SK-N-SH (cell line): ENCODE data around the gene HTRA3. TPM values are rescaled to one million over a fixed set of nuclear protein-coding genes. Genes with fewer than 3 reads are reported as not detected.

ENCODE experiments used
- CTCF ChIA-PET: fragments of 300-600, 350-600 bp; formaldehyde crosslinking; extraction: SDS; loops from one replicate; lab custom pipeline; 2021; lab: Yijun Ruan, JAX
- POLR2A ChIA-PET: fragments of 350-600 bp; sonication (Branson Sonifier 250); formaldehyde crosslinking; extraction: SDS; loops from one replicate; lab custom pipeline; 2020; ENCODE audit warnings: antibody characterized with exemption, inconsistent platforms; lab: Yijun Ruan, JAX
- DNase-seq: peaks from one replicate; pipeline ENCODE4 v3.0.0; 2012
- H2AFZ ChIP-seq: fragments of 200-600 bp; sonication (generic); 2 replicates; pipeline ENCODE4 v1.8.1; 2016; ENCODE audit warnings: antibody characterized with exemption, mild to moderate bottlenecking, low read depth
- H3F3A ChIP-seq: fragments of 200-600 bp; sonication (generic); replicated peaks from 2 replicates; pipeline ENCODE3; 2016; ENCODE audit warnings: antibody characterized with exemption, mild to moderate bottlenecking; ENCODE audit not compliant: insufficient read depth
- H3K27ac ChIP-seq, 2 experiments: fragments of 200-500 bp in 1 of 2; fragments of 200-600 bp in 1 of 2; sonication (Bioruptor generic) in 1 of 2; sonication (generic), shearing (Covaris generic) in 1 of 2; 2 replicates each; pipeline versions ENCODE4 v1.5.1 to v1.6.1; 2014 to 2016; ENCODE audit warnings: low read depth in 2 of 2, inconsistent platforms in 1 of 2, low read length in 1 of 2, mild to moderate bottlenecking in 1 of 2, mixed read lengths in 1 of 2
- H3K27me3 ChIP-seq: fragments of 200-600 bp; sonication (generic), shearing (Covaris generic); 2 replicates; pipeline ENCODE4 v1.6.1; 2016; ENCODE audit warnings: mixed run types; ENCODE audit not compliant: insufficient read depth
- H3K36me3 ChIP-seq, 2 experiments: fragments of 200-500 bp in 1 of 2; fragments of 200-600 bp in 1 of 2; sonication (Bioruptor generic) in 1 of 2; sonication (generic) in 1 of 2; replicated peaks in 1 of 2; 2 replicates each; pipeline versions ENCODE3 to v1.5.1; 2014 to 2016; ENCODE audit warnings: low read length in 1 of 2, mild to moderate bottlenecking in 1 of 2; ENCODE audit not compliant: insufficient read depth in 2 of 2, control insufficient read depth in 1 of 2
- H3K4me1 ChIP-seq, 2 experiments: fragments of 200-500 bp in 1 of 2; fragments of 200-600 bp in 1 of 2; sonication (Bioruptor generic) in 1 of 2; sonication (generic), shearing (Covaris generic) in 1 of 2; 2 replicates each; pipeline versions ENCODE4 v1.5.1 to v1.6.1; 2014 to 2016; ENCODE audit warnings: low read depth in 1 of 2, low read length in 1 of 2, mixed run types in 1 of 2; ENCODE audit not compliant: insufficient read depth in 2 of 2, control insufficient read depth in 1 of 2
- H3K4me2 ChIP-seq: fragments of 200-600 bp; sonication (generic), shearing (Covaris generic); 2 replicates; pipeline ENCODE4 v1.6.1; 2017; ENCODE audit warnings: mixed run types
- H3K4me3 ChIP-seq, 2 experiments: fragments of 200-500 bp in 1 of 2; fragments of 200-600 bp in 1 of 2; sonication (Bioruptor generic) in 1 of 2; sonication (generic), shearing (Covaris generic) in 1 of 2; 2 replicates each; pipeline versions ENCODE4 v1.5.1 to v1.8.1; 2014 to 2016; ENCODE audit warnings: low read depth in 2 of 2, inconsistent platforms in 1 of 2, low read length in 1 of 2, mild to moderate bottlenecking in 1 of 2, mixed read lengths in 1 of 2, moderate library complexity in 1 of 2
- H3K79me2 ChIP-seq: fragments of 200-600 bp; sonication (generic); 2 replicates; pipeline ENCODE4 v1.8.1; 2017; ENCODE audit warnings: mild to moderate bottlenecking; ENCODE audit not compliant: insufficient read depth
- H3K9ac ChIP-seq: fragments of 200-600 bp; sonication (generic); 2 replicates; pipeline ENCODE4 v1.6.1; 2017; ENCODE audit warnings: mixed run types
- H3K9me2 ChIP-seq: fragments of 200-600 bp; sonication (generic); 2 replicates; pipeline ENCODE4 v1.6.1; 2017; ENCODE audit warnings: mixed run types
- H3K9me3 ChIP-seq: fragments of 200-600 bp; sonication (generic); 2 replicates; pipeline ENCODE4 v1.6.1; 2017; ENCODE audit warnings: mixed run types, mild to moderate bottlenecking, moderate library complexity
- H4K20me1 ChIP-seq: fragments of 200-600 bp; sonication (generic); 2 replicates; pipeline ENCODE4 v1.6.1; 2017; ENCODE audit warnings: mild to moderate bottlenecking, mixed run types; ENCODE audit not compliant: insufficient read depth
- CHD2 ChIP-seq: fragments of 150-350 bp; IDR thresholded peaks from 2 replicates; pipeline ENCODE4 v1.6.1; 2018; ENCODE audit warnings: low read length; ENCODE audit not compliant: partially characterized antibody
- EP300 ChIP-seq, 2 experiments: IDR thresholded peaks; 2 replicates each; pipeline versions ENCODE4 v1.4.0 to v1.6.1; 2012; ENCODE audit warnings: borderline replicate concordance in 1 of 2, low read depth in 1 of 2, low read length in 1 of 2
- EZH2phosphoT487 ChIP-seq: fragments of 200-600 bp; sonication (generic); IDR thresholded peaks from 2 replicates; pipeline ENCODE4 v1.6.1; 2017; ENCODE audit warnings: low read depth, mixed run types, mild to moderate bottlenecking, antibody characterized with exemption, moderate library complexity, borderline replicate concordance
- FOXJ3 ChIP-seq: sonication (generic); formaldehyde crosslinking; IDR thresholded peaks from 2 replicates; pipeline ENCODE4 v1.5.1; 2020; ENCODE audit warnings: mild to moderate bottlenecking, missing genetic modification reagents
- MXI1 ChIP-seq: IDR thresholded peaks from 2 replicates; pipeline ENCODE4 v1.6.1; 2012; ENCODE audit warnings: mild to moderate bottlenecking, low read depth, low read length, improper control_type of control experiment
- NFIC ChIP-seq: IDR thresholded peaks from 2 replicates; pipeline ENCODE4 v1.4.0; 2012; ENCODE audit warnings: borderline replicate concordance
- POLR2AphosphoS5 ChIP-seq: IDR thresholded peaks from 2 replicates; pipeline ENCODE4 v1.6.1; 2012; ENCODE audit warnings: low read depth, low read length
- RXRA ChIP-seq: IDR thresholded peaks from 2 replicates; pipeline ENCODE4 v1.4.0; 2012; ENCODE audit warnings: low read depth, mild to moderate bottlenecking, borderline replicate concordance
- TAF1 ChIP-seq: IDR thresholded peaks from 2 replicates; pipeline ENCODE4 v1.6.1; 2012; ENCODE audit warnings: low read depth, mild to moderate bottlenecking, low read length, moderate library complexity, borderline replicate concordance
- TEAD4 ChIP-seq: IDR thresholded peaks from 2 replicates; pipeline ENCODE4 v1.4.0; 2012; ENCODE audit warnings: mild to moderate bottlenecking, borderline replicate concordance; ENCODE audit not compliant: insufficient read depth
- YY1 ChIP-seq: IDR thresholded peaks from 2 replicates; pipeline ENCODE4 v1.4.0; 2012; ENCODE audit warnings: low read depth, mild to moderate bottlenecking
- WGBS: methylation state at CpG from one replicate; pipeline ENCODE4 v1.1.6; 2017; ENCODE audit warnings: low lambda C conversion rate; 5-methylcytosine and 5-hydroxymethylcytosine counted together
- polyA plus RNA-seq, 3 experiments: library from polyadenylated mRNA; depleted of rRNA; stranded (reverse); fragments of >200 nt; gene quantifications; 2 replicates each; pipeline ENCODE4 v1.2.3, GENCODE V29; 2012
- TF ChIP-seq, protein P1 (sequence below): fragments of 150-350 bp; IDR thresholded peaks from 2 replicates; pipeline ENCODE4 v1.6.1; 2017; ENCODE audit warnings: antibody characterized with exemption, low read length, low read depth, borderline replicate concordance
- TF ChIP-seq, protein P2 (sequence below): IDR thresholded peaks from 2 replicates; pipeline ENCODE4; 2012
- TF ChIP-seq, protein P3 (sequence below): fragments of 150-350 bp; IDR thresholded peaks from 2 replicates; pipeline ENCODE4 v1.6.1; 2016; ENCODE audit warnings: mild to moderate bottlenecking, low read depth, low read length

HTRA3 gene
- polyA plus RNA-seq, 1 of the 3 experiments (the other 2 are of a cell fraction), result 0.05 TPM

DNA sequence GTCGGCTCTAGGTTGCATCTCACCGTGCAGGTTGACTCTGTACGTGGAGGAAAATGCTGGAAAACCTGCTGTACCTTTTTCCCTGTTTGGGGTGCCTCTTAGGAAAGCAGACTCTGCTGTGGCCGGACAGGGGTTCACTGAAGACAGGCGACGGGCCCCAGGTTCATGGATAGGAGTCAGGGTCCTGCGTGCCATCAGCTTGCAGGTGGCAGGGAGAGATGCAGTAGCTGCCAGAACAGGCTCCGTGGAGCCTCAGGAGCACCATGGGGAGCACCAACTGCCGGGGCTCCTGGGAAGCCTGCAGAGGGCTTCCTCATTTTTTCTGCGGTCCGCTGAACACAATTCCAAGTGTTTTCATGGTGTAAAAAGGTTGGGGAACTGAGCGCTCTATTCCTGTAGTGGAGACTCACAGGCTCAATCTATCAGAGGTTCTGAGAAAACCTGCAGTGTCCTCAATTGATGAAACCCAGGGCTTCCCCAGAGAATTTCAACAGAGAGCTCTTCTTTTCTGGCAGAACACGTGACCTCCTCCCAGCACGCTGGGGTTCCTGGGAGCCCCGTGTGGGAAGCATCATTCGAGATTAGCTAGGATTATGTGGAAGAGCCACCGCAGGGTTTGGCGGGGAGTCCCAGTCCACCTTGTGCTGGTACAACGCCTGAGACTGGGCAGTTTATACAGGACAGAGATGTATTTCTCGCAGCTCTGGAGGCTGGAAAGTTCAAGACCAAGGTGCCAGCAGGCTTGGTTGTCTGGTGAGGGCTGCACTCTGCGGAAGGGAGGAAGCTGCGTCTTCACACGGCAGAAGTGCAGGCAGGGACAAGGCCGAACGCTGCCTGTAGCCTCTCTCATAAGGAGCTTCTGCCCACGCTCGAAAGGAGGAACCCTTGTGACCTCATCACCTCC is 1.6 kb downstream of the HTRA3 start:
- Histone ChIP-seq H2AFZ (no peak overlapping the region), H3F3A (peaks cover 8% of the 10 kb centered on the region), H3K27me3 (no peaks in the 10 kb centered on the region), H3K4me3 (no peak overlapping the region), H3K9ac (no peak overlapping the region), H4K20me1 (no peaks in the 10 kb centered on the region), H3K79me2 (no peaks in the 10 kb centered on the region), H3K36me3 (no peaks in the 10 kb centered on the region), H3K4me1 (peaks cover 12 to 58% of the 10 kb centered on the region in 2 experiments; a peak in 3 of 4 replicates), H3K4me2 (no peak overlapping the region), H3K9me2 (no peaks in the 10 kb centered on the region), H3K27ac (no peak overlapping the region), H3K9me3 (no peaks in the 10 kb centered on the region)
- no peak for DNase-seq
- 80% methylated on average over 17 of the region's 27 CpGs for WGBS
- ChIA-PET POLR2A (no interaction called here), CTCF (interaction anchor here (1.5 to 2.2 kb wide), 2 partner anchors 33 to 95 kb away, joined by 5 to 7 read pairs; no protein-coding TSS in a partner anchor)
- TF ChIP-seq, protein P1, sequence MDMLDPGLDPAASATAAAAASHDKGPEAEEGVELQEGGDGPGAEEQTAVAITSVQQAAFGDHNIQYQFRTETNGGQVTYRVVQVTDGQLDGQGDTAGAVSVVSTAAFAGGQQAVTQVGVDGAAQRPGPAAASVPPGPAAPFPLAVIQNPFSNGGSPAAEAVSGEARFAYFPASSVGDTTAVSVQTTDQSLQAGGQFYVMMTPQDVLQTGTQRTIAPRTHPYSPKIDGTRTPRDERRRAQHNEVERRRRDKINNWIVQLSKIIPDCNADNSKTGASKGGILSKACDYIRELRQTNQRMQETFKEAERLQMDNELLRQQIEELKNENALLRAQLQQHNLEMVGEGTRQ, result no peak
- TF ChIP-seq NFIC (no peak), TAF1 (no peak), EP300 (IDR thresholded peaks at IDR 0.05; ENCODE audit: borderline replicate concordance in 1 of 2, low read depth in 1 of 2, low read length in 1 of 2) (no peak), CHD2 (no peak), TEAD4 (no peak), FOXJ3 (no peak), YY1 (no peak), RXRA (no peak), MXI1 (no peak), POLR2AphosphoS5 (no peak), EZH2phosphoT487 (no peak)
- TF ChIP-seq, protein P2, sequence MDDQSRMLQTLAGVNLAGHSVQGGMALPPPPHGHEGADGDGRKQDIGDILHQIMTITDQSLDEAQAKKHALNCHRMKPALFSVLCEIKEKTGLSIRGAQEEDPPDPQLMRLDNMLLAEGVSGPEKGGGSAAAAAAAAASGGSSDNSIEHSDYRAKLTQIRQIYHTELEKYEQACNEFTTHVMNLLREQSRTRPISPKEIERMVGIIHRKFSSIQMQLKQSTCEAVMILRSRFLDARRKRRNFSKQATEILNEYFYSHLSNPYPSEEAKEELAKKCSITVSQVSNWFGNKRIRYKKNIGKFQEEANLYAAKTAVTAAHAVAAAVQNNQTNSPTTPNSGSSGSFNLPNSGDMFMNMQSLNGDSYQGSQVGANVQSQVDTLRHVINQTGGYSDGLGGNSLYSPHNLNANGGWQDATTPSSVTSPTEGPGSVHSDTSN, result no peak
- TF ChIP-seq, protein P3, sequence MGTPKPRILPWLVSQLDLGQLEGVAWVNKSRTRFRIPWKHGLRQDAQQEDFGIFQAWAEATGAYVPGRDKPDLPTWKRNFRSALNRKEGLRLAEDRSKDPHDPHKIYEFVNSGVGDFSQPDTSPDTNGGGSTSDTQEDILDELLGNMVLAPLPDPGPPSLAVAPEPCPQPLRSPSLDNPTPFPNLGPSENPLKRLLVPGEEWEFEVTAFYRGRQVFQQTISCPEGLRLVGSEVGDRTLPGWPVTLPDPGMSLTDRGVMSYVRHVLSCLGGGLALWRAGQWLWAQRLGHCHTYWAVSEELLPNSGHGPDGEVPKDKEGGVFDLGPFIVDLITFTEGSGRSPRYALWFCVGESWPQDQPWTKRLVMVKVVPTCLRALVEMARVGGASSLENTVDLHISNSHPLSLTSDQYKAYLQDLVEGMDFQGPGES, result no peak
